GM19023 (cell line): ENCODE results near the gene MRPL43.
A peak's percentile ranks its signal among the peaks of the same experiment; 100 is the strongest.
"Not testable (repeated sequence)": the region's sequence is repeated elsewhere in the genome, so short reads cannot be mapped to it uniquely, and the experiment has no call there.

Experiments used
- ATAC-seq: cut with Tn5 transposase; IDR thresholded peaks from one replicate; pipeline ENCODE4 v1.9.1; 2021; ENCODE audit warnings: mild to moderate bottlenecking, moderate library complexity; ENCODE audit not compliant: unreplicated experiment

The MRPL43 gene

DNA sequence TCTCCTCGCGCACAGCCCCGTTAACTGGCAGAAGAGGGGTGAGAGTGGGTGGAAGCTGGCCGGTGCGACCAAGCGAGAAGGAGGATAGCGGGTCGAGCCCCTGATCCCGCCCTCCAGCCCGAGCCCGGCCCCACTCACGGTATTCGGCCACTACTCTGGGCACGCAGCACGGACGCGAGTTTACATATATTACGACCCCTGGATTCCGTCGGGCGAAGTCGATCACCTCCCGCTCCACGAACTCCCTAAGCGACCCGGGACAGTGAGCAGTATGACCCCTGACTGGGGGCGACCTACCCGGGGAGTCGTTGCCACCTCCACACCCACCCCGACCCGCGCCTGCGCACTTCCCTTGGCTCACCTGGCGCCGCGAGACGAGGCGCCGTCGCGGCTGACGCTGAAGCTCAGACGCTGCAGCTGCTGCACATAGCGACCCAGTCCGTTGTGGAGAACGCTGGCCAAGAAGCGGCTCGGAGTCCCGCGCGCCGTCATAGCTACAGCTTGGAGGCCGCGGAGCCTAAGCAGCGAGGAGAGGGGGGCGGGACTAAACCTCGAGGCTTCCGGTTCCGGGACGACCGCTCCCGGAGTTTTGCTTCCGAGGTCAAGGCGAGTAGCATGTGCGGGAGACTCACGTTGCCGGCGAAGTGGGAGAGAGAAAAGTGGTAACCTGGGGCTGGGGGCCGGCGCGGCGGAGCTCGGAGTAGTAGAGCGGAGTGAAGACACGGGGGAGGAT lies at the start of gene MRPL43, which contains the start of gene TWNK:
Gene MRPL43, minus strand, starts transcription at position 546 of the 733 bp plus-strand sequence. Its CDS starts 54 bp downstream, at position 492.
Gene TWNK, plus strand, starts transcription at position 592 of the 733 bp plus-strand sequence. CDS start 668 bp downstream, outside the sequence.
- ATAC-seq = peak; percentile 90

DNA sequence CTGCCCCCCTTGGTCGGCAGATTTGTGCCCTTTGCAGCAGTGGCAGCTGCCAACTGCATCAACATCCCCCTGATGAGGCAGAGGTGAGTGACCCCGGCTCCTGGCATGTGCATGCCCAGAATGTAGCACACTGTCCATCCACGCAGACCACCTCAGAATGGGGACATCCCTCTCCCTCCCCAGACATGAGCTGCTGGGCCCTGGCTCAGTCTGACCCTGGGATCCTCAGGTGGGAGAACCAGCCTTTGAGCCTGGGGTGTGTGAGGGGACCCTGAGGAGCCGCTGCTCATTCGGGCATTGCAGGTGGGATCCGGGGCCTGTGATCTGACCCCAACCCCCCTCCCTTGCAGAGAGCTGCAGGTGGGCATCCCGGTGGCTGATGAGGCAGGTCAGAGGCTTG lies 49.4 kb upstream of the MRPL43 start:
- no peak for ATAC-seq

DNA sequence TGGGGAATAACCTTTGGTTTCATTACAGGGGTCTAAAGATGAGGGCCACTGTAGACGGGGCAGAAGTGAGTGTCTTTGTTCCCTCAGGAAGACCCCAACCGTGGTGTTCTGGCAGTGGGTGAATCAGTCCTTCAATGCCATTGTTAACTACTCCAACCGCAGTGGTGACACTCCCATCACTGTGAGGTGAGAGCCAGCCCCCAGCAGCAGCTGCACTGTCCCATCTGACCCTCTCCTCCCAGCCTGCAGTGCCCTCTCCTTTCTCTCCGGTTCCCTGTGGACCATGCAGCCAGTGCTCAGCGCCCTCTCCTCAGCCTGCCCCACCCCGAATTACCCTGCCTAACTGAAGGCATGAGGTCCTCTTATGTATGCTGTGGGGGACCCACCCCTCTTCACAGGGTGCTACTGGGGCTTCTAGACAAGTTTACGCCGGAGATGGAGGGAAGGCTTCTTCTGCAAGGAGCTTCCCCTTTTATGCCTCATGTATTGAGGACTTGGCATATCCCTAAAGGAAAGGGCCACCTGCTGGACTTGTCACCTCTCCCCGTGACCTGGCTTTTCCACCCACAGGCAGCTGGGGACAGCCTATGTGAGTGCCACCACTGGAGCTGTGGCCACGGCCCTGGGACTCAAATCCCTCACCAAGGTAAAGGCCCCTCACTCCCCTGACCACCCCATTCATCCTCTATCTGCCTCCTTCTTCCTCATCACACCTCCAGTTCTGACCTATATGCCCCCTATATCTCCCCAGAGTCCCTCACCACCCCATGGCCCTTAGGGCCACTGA lies 48.8 kb upstream of the MRPL43 start:
- ATAC-seq = no peak

DNA sequence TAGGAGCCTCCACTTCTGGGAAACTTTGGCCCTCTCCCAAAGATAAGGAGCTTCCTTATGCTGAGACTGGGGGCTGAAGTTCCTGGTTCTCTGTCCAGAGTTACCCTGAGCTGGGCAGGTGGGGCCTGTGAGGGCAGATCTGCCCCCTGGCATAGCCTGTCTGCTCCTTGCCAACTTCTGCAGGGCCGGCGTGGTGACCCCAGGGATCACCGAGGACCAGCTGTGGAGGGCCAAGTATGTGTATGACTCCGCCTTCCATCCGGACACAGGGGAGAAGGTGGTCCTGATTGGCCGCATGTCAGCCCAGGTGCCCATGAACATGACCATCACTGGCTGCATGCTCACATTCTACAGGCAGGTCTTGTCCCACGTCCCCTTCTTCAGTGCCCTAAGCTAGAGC lies 48.0 kb upstream of the MRPL43 start:
- ATAC-seq = no peak

DNA sequence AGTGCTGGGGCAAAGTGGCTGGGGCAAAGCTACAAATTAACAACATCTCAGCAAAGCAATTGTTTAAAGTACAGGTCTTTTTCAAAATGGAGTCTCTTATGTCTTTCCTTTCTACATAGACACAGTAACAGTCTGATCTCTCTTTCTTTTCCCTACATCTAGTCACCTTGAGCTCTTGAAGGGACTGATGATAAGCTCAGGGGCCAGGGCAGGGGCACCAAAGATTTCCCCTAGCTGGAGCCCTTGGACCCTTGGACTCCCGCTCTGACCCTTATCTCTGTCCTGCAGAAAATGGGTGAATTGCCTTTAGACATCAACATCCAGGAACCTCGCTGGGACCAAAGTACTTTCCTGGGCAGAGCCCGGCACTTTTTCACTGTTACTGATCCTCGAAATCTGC lies 47.1 kb upstream of the MRPL43 start:
- not testable (repeated sequence) for ATAC-seq

DNA sequence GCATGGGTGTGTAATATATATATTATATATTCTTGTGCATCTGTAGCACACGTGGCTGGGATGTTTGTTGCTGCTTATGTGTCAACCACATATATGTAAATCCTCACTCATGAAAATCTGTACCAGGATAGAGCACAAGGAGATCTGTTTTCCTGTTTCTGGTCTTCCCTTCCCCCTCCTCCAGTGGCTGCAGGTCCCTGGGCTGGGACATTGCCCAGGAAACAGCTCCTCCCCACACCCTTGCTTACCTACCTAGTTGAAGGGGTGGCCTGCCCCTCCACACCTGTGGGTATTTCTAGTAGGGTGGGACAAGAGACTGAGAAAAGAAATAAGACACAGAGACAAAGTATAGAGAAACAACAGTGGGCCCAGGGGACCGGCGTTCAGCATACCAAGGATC lies 46.0 kb upstream of the MRPL43 start:
- no peak for ATAC-seq

DNA sequence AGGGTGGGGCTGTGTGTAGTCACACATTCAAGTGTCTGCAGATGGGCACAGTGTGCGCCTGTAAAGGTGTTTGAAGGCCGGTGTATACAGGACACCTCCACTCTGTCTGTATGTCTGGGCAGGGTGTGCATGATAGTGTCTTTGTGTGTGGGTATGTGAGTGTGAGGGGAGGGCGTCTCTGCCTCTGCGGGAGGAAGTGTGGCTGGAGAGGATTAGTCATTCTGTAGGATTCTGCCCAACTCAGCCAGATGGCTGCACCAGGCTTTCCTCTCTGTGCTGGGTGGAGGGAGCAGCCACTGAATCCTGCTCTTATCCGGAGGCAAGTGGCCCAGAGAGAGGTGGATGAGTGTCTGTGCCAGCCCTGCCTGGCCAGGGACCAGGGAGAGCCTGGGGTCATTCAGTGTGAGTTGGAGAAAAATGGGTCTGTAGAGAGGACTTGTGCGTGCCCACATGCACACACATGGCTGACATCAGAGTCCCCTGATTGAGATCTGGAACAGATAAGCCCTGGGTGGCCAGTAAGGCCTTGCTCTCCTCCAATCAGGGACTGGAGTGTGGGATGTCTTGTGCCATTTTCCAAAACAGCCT lies 45.4 kb upstream of the MRPL43 start:
- ATAC-seq = no peak

DNA sequence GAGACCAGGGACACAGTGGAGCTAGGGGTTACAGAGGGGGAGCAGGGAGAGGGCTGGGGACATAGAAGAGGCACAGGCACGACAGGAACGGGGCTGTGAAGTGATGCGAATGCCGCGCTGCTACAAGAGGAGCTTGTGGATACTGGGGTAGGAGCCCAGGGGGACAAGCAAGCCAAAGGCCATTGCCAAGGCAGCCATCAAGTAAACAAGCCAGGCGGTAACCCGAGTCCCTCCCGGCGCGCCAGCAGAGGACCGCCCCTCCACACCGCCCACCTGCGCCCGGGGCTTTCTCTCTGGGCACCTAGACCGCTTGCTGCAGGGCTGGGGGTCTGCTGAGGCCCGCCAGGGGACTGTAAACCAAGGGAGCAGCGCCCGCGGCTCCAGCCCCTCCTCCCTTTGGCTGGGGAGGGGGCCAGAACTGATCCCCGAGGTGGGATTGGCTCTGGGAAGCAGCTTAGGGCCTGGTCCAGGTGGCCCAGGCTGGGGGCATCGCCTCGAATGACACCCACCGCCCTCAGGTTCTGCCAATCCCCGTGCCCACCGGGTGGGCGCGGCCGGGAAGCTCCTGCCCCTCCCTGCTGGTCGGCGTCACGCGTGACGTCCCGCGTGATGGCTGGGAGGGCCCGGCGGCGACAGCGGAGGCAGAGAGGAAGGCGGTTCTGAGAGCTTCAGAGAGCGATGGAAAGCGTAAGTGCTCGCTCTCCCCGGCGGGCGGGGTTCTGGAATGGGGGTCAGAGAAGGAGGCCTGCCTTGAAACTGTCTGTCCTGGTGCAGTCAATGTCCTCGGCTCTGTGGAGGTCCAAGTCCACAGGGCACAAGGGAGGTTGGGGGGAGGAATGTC lies 44.7 kb upstream of the MRPL43 start:
- ATAC-seq = no peak

DNA sequence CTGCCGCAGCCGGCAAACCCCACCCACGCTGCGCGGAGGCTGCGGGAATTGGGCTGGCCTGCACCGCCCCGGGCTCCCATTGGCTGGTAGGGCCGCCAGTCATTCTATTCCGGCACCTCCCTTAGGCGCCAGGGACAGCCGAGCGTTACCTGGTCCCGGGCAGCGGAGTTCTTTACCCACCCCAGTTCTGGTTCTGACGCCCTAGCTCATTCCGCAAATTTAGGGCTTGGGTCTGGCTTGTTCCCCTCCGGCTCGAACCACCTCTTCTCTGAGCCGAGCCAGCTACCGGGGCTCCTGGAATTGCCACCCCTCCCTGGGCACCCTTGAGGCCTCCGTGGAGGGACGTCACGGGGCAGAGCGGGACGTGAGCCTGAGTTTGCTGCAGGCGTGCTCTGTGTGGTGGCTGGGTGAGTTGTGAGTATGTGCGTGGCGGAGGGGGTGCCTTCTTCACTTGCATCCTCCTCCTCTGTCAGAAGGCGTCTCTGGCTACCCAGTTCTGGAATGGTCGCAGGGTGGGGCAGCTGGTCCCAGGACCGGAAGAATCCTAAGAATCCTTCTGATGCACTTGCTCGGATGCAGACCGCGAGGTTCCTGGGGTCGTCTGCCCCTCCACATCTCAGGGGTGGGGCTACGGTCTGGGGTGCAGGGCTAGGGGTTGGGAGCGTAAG lies 44.0 kb upstream of the MRPL43 start, which contains the start of the genes PDZD7 and SFXN3:
Gene PDZD7, minus strand, starts transcription at position 2 of the 668 bp plus-strand sequence. CDS start 910 bp downstream, outside the sequence.
Gene SFXN3, plus strand, starts transcription at position 107 of the 668 bp plus-strand sequence. CDS start 3,461 bp downstream, outside the sequence.
- peak; percentile 91 for ATAC-seq

DNA sequence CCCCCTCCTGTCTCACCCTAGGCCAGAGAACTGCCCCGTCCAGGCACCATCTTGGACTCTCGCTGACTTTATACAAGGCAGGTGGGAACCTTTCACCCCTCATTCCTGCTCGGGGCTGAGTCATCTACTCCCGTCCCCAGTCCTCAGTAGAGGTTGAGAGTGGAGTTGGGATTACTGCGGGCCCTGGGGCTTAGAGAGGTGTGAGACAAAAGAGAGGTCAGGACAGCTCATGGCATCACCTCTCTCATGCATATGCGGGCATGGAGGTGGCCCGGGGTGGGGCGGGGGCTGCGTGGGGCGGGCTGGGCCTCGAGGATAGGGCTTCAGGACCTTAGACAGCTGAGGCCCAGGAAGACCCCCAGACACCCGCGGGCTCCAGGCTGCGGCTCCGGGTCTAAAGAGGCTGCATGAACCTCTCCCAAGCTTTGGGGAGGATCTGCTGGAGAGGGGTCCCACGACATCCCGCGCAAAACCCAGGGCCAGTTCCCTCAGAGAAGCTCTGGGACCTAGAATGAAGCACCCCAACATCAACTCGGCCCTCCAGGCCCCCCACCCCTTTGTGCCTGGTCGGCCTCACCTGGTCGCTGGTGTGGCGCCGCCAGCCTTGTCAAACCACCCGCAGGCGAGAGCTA lies 43.3 kb upstream of the MRPL43 start:
- no peak for ATAC-seq

DNA sequence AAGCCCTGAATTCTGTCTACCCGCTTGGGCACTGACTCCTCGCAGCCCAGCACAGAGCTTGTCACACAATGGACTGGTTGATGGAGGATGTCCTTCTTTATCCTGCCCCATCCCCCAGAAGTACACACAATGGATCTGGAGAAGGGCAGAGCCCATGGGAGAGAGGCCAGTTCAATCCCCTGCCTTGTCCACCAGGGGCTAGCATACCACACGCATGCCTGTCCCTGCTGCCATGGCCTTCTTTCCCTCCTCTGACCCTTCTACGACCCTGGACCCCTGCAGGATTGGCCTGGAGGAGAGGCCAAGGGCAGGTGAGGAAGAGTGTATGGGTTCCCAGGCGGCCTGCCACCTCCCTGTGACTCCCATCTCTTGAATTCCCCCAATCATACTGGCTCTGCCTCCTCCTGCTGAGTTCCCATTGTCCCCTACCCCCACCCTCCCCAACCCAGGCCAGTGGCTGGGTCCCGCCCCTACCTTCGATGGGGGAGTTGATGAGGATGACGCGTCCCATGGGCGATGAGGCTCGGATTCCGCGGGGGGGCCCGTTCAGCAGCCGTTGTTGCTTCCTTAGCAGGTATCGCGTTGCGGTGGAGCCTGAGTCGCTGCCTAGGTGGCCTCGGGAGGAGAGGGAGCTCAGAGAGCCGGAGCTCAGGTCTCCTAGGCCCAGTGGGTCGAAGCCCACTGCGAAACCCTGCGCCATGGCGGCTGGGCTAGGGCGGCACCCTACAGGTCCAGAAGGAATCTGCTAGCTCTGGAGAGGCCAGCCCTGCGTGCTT lies 42.4 kb upstream of the MRPL43 start:
- no peak for ATAC-seq

DNA sequence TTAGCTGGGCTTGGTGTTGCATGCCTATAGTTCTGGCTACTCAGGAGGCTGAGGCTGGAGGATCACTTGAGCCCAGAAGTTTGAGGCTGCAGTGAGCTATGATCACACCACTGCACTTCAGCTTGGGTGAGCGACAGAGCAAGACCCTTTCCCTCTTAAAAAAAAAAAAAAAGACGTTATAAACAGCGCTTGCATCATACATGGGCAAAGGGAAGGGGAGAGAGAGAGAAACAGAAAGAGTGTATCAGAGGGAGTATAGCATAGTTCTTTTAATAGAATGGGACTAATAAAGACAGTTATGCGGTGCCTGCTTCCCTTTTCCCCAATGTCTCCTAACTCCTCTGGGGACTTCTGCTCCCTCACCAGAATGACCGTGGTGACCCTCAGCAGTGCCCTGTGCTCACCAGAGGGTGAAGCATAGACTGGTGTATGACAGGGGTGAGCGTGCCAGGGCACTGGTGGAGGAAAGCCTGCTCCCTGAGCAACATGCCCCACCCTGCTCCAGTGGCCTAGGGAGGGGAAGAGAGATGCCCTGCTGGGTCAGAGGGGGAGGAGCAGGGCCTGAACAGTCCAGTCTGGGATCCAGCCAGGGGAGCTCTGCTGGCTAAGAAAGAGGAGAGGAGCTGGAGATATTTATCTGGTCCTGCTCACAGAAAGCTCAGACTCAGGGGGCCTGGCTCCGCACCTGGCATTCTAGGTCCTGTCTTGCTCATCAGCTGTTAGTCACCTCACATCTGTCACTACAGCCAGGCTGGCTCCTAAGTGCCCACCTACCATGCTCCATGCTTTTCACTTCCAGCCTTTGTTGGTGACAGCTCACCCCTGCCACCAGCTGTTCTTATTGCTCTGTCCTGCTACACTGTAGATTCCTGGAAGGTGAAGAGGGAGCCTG lies 41.4 kb upstream of the MRPL43 start:
- ATAC-seq = no peak

DNA sequence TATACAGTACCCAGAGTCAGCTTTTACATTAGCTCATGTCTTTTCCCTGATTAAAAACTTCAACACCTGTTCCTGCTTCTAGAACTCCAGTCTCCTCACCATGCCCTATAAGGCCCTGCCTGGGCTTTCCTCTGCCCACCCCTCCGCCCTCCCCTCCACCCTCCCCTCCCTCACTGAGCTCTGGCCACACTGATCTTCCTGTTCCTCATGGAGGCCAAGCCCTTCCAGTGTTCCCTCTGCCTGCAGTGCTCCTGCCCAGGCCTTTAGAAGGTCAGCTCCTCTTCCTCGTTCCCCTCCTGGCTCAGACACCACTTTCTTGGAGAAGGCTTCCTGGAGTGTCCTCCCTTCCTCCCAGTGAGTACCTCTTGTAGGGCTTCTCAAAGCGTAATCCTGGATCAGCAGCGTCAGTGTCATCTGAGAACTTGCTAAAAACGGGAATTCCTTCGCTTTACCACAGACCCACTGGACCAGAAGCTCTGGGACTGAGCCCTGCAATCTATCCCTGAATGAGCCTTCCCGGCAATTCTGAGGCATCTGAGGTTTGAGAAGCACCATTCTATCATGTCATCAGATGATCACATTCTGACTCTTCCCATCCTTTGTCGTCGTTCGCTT lies 39.9 kb upstream of the MRPL43 start:
- no peak for ATAC-seq

DNA sequence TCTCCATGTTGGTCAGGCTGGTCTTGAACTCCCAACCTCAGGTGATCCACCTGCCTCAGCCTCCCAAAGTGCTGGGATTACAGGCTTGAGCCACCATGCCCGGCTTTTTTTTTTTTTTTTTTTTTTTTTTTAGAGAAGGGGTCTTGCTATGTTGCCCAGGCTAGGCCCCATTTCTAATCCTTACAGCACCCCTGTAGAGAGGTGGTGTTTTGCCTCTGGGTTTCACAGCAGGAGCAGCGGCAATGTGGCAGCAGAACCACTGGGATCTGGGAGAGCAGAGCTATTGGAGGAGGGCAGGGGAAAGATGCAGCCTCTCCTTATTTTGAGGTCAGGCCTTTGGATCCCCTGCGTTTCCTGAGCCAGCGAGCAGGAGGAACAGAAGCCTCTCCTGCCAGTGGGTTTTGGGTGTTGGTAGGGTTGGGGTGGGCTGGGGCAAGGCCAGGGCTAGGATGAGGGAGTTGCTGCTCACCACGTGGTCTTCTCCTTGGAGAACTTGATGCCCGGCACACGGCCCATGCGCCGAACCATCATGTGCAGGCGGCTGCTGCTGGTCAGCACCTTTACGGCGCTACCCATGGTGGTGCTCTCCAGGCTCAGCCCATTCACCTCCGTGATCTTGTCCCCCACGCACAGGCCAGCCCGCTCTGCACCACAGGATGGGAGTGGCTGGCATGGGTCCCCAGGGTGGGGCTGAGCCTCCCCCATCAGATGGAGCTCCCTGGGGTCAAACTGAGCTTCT lies 35.8 kb upstream of the MRPL43 start:
- ATAC-seq = no peak

DNA sequence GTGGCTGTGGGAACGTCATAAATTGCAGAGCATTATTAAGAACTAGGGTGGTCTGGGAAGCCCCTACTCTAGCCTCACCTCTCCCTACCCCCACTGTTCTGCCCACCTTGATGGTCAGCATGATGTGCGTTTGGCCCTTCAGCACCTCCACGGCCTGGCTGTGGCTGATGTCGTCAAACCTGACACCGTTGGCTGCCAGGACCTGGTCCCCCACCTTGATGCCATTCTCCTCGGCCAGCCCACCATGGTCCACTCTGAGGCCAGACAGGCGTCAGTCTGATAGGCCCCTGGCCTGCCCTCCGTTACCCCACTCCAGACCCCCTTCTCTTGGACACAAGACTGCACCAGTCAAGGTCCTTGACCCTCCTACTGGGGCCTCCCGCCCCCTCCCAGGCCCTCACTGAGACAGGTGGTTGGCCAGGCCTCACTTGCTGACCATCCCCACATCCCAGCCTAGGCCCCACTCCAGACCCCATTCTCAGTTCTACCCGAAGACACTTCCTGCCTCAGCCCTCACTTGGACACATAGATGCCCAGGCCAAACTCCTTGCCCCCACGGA lies 34.5 kb upstream of the MRPL43 start:
- no peak for ATAC-seq

DNA sequence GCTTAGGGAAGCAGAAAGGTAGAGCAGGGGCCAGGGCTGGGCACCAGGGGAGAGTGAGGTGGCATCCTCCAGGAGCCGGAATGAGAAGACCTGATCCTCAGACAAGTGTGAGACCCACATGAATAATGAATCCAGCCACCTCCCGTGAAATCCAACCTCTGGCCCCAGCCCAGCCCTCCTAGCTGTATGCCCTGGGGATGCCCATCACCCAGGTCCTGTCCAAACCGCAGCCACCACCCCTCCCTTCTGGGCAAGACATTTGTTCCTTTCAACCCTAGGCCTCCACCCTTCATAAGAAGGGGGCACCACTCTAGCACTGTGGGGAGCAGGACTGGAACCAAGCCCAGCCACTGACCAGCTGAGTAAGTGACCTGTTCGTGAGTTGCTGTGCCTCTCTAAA lies 33.9 kb upstream of the MRPL43 start:
- ATAC-seq = no peak
